Right hindlimb (tissue), 1 donor: ENCODE data around the gene CDC37.

Source experiments
- DNase-seq: peaks from one replicate; pipeline ENCODE4 v3.0.0-alpha.2; 2018

CDC37 gene

GRCh38 chr19:10352764-10353671 is 50.3 kb downstream of the CDC37 start:
- DNase-seq, result peak; percentile 69

- DNase-seq, result no peak
Measured at GRCh38 chr19:10346509-10346908, 56.8 kb downstream of the CDC37 start.

GRCh38 chr19:10344780-10345179 is 58.6 kb downstream of the CDC37 start:
- DNase-seq, result no peak

GRCh38 chr19:10343495-10343894 is 59.8 kb downstream of the CDC37 start:
- DNase-seq, result no peak
